KOPT-K1 (cell line): ENCODE data around the gene TUBA3E.
"Not testable (repeated sequence)": the region's sequence is repeated elsewhere in the genome, so short reads cannot be mapped to it uniquely, and the experiment has no call there.

ENCODE experiments used
- H3K27ac ChIP-seq: fragments of 200-600 bp; sonication (generic); 2 replicates; pipeline ENCODE4 v1.5.1; 2016; ENCODE audit warnings: antibody characterized with exemption, mild to moderate bottlenecking, low read depth, low read length; ENCODE audit not compliant: poor library complexity, severe bottlenecking
- H3K36me3 ChIP-seq: fragments of 200-600 bp; sonication (generic); 2 replicates; pipeline ENCODE4 v1.5.1; 2017; ENCODE audit warnings: antibody characterized with exemption, mild to moderate bottlenecking, low read length, moderate library complexity; ENCODE audit not compliant: insufficient read depth
- H3K9me3 ChIP-seq: fragments of 200-600 bp; sonication (generic); 2 replicates; pipeline ENCODE4 v1.5.1; 2017; ENCODE audit warnings: antibody characterized with exemption, low read length, mild to moderate bottlenecking; ENCODE audit not compliant: insufficient read depth, poor library complexity, severe bottlenecking

Gene TUBA3E

GRCh38 chr2:130160838-130161705 lies 37.2 kb downstream of the TUBA3E start:
- not testable (repeated sequence) for H3K9me3 ChIP-seq, H3K27ac ChIP-seq
- peaks cover 78% of the 10 kb centered on the region for H3K36me3 ChIP-seq

GRCh38 chr2:130160131-130160530 lies 38.1 kb downstream of the TUBA3E start:
- Histone ChIP-seq H3K9me3 (no peaks in the 10 kb centered on the region), H3K36me3 (peaks cover 78% of the 10 kb centered on the region), H3K27ac (no peak overlapping the region)

GRCh38 chr2:130159376-130159775 lies 38.9 kb downstream of the TUBA3E start:
- not testable (repeated sequence) for H3K27ac ChIP-seq, H3K9me3 ChIP-seq
- peaks cover 78% of the 10 kb centered on the region for H3K36me3 ChIP-seq

GRCh38 chr2:130158631-130159030 lies 39.6 kb downstream of the TUBA3E start:
- peaks cover 78% of the 10 kb centered on the region for H3K36me3 ChIP-seq
- no peaks in the 10 kb centered on the region for H3K9me3 ChIP-seq
- H3K27ac ChIP-seq: no peak overlapping the region

- Histone ChIP-seq H3K36me3 (peaks cover 78% of the 10 kb centered on the region), H3K27ac (peak overlapping the region; percentile 38)
- not testable (repeated sequence) for H3K9me3 ChIP-seq
Observed at GRCh38 chr2:130157825-130158514, 40.3 kb downstream of the TUBA3E start.

GRCh38 chr2:130157354-130157753 lies 40.9 kb downstream of the TUBA3E start:
- H3K27ac ChIP-seq: peak overlapping the region; percentile 38
- not testable (repeated sequence) for H3K9me3 ChIP-seq
- H3K36me3 ChIP-seq: peaks cover 75% of the 10 kb centered on the region

GRCh38 chr2:130156624-130157004 lies 41.6 kb downstream of the TUBA3E start:
- Histone ChIP-seq H3K27ac (no peak overlapping the region), H3K36me3 (peaks cover 79% of the 10 kb centered on the region), H3K9me3 (no peaks in the 10 kb centered on the region)

- not testable (repeated sequence) for H3K27ac ChIP-seq, H3K9me3 ChIP-seq
- H3K36me3 ChIP-seq: peaks cover 76% of the 10 kb centered on the region
Observed at GRCh38 chr2:130155956-130156623, 42.1 kb downstream of the TUBA3E start.

GRCh38 chr2:130154773-130155765 lies 43.2 kb downstream of the TUBA3E start:
- peaks cover 78% of the 10 kb centered on the region for H3K36me3 ChIP-seq
- no peaks in the 10 kb centered on the region for H3K9me3 ChIP-seq
- no peak overlapping the region for H3K27ac ChIP-seq

- not testable (repeated sequence) for H3K27ac ChIP-seq, H3K9me3 ChIP-seq
- peaks cover 72% of the 10 kb centered on the region for H3K36me3 ChIP-seq
Observed at GRCh38 chr2:130154423-130154770, 43.8 kb downstream of the TUBA3E start.

- not testable (repeated sequence) for H3K27ac ChIP-seq, H3K9me3 ChIP-seq
- H3K36me3 ChIP-seq: peaks cover 68% of the 10 kb centered on the region
Observed at GRCh38 chr2:130153721-130154422, 44.4 kb downstream of the TUBA3E start.

- Histone ChIP-seq H3K9me3 (no peaks in the 10 kb centered on the region), H3K36me3 (peaks cover 59% of the 10 kb centered on the region), H3K27ac (no peak overlapping the region)
Observed at GRCh38 chr2:130152816-130153595, 45.2 kb downstream of the TUBA3E start.

GRCh38 chr2:130152136-130152815 lies 46.0 kb downstream of the TUBA3E start:
- H3K27ac ChIP-seq, H3K9me3 ChIP-seq: not testable (repeated sequence)
- H3K36me3 ChIP-seq: peaks cover 52% of the 10 kb centered on the region
